OCI-LY3 (cell line): ENCODE data around the gene ACOXL.
"Not testable (repeated sequence)": the region's sequence is repeated elsewhere in the genome, so short reads cannot be mapped to it uniquely, and the experiment has no call there.

ENCODE experiments used
- H2AFZ ChIP-seq: fragments of 200-600, 300-600 bp; shearing (Covaris generic); 2 replicates; pipeline ENCODE4 v1.6.0; 2014; ENCODE audit warnings: antibody characterized with exemption, low read depth, low read length
- H3K27ac ChIP-seq: fragments of 200-600, 300-600 bp; sonication (generic); 2 replicates; pipeline ENCODE4 v1.5.1; 2014; ENCODE audit warnings: mild to moderate bottlenecking, low read length, moderate library complexity, mixed read lengths
- H3K27me3 ChIP-seq: fragments of 200-600, 300-600 bp; sonication (generic); 2 replicates; pipeline ENCODE4 v1.6.1; 2014; ENCODE audit warnings: low read depth, low read length, mixed read lengths
- H3K36me3 ChIP-seq: fragments of 200-600, 300-600 bp; sonication (generic); replicated peaks from 2 replicates; pipeline ENCODE3; 2014; ENCODE audit warnings: low read depth, low read length, mixed read lengths
- H3K4me1 ChIP-seq: fragments of 300-600, 200-600 bp; sonication (generic); 2 replicates; pipeline ENCODE4 v1.6.1; 2014; ENCODE audit warnings: low read length, mixed read lengths
- H3K4me2 ChIP-seq: fragments of 200-600, 300-600 bp; sonication (generic); 2 replicates; pipeline ENCODE4 v1.6.1; 2014; ENCODE audit warnings: low read length, mixed read lengths
- H3K4me3 ChIP-seq: fragments of 300-600, 200-600 bp; sonication (generic); 2 replicates; pipeline ENCODE4 v1.5.1; 2014; ENCODE audit warnings: antibody characterized with exemption, mild to moderate bottlenecking, low read length, moderate library complexity
- H3K79me2 ChIP-seq: fragments of 300-600, 200-600 bp; shearing (Covaris generic); 2 replicates; pipeline ENCODE4 v1.6.1; 2014; ENCODE audit warnings: mild to moderate bottlenecking, low read length, mixed read lengths
- H3K9ac ChIP-seq: fragments of 300-600, 200-600 bp; shearing (Covaris generic); 2 replicates; pipeline ENCODE4 v1.6.0; 2014; ENCODE audit warnings: mild to moderate bottlenecking, low read length, moderate library complexity
- H3K9me3 ChIP-seq: fragments of 200-600, 300-600 bp; shearing (Covaris generic); 2 replicates; pipeline ENCODE4 v1.6.1; 2014; ENCODE audit warnings: low read length, mixed read lengths; ENCODE audit not compliant: insufficient read depth
- H4K20me1 ChIP-seq: fragments of 200-600, 300-600 bp; sonication (generic); 2 replicates; pipeline ENCODE4 v1.6.1; 2016; ENCODE audit warnings: low read length, mixed read lengths; ENCODE audit not compliant: insufficient read depth
- EZH2phosphoT487 ChIP-seq: fragments of 200-600 bp; shearing (Covaris generic); IDR thresholded peaks from 2 replicates; pipeline ENCODE4 v1.6.1; 2018; ENCODE audit warnings: antibody characterized with exemption, mixed run types, low read depth
- TF ChIP-seq, protein P1 (sequence below): fragments of 200-600, 300-600 bp; sonication (generic); IDR thresholded peaks from 2 replicates; pipeline ENCODE4 v1.5.1; 2014; ENCODE audit warnings: antibody characterized with exemption, low read length, low read depth

Gene ACOXL

DNA sequence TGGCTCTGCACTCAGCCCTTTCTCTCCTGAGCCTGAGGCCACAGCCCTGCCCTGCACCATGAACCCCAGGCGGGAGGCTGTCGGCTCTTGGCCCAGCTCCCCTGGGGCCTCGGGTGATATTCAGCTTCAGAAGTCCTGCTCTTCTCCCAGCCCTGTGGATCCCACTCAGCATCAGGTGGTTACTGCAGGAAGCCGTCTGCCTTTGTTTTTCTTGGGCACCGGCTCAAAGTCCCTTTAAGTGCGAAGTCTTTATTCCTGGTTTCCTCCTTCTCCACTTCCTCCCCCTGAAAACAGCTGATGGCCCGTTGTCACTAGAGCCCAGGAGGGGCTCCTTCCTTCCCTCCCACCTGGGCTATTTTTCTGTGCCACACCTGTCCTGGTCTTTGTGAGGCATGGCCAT lies 226.8 kb downstream of the ACOXL start:
- no peak overlapping the region for H3K27ac ChIP-seq
- H3K27me3 ChIP-seq: peaks cover 18% of the 10 kb centered on the region
- no peak overlapping the region for H3K9ac ChIP-seq
- no peak overlapping the region for H3K4me3 ChIP-seq
- H3K4me1 ChIP-seq: no peaks in the 10 kb centered on the region
- no peaks in the 10 kb centered on the region for H3K79me2 ChIP-seq
- TF ChIP-seq EZH2phosphoT487: no peak
- TF ChIP-seq, protein P1, sequence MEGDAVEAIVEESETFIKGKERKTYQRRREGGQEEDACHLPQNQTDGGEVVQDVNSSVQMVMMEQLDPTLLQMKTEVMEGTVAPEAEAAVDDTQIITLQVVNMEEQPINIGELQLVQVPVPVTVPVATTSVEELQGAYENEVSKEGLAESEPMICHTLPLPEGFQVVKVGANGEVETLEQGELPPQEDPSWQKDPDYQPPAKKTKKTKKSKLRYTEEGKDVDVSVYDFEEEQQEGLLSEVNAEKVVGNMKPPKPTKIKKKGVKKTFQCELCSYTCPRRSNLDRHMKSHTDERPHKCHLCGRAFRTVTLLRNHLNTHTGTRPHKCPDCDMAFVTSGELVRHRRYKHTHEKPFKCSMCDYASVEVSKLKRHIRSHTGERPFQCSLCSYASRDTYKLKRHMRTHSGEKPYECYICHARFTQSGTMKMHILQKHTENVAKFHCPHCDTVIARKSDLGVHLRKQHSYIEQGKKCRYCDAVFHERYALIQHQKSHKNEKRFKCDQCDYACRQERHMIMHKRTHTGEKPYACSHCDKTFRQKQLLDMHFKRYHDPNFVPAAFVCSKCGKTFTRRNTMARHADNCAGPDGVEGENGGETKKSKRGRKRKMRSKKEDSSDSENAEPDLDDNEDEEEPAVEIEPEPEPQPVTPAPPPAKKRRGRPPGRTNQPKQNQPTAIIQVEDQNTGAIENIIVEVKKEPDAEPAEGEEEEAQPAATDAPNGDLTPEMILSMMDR: no peak
- H3K9me3 ChIP-seq: no peaks in the 10 kb centered on the region
- H3K4me2 ChIP-seq: no peak overlapping the region
- no peaks in the 10 kb centered on the region for H4K20me1 ChIP-seq
- no peaks in the 10 kb centered on the region for H3K36me3 ChIP-seq
- H2AFZ ChIP-seq: no peak overlapping the region

DNA sequence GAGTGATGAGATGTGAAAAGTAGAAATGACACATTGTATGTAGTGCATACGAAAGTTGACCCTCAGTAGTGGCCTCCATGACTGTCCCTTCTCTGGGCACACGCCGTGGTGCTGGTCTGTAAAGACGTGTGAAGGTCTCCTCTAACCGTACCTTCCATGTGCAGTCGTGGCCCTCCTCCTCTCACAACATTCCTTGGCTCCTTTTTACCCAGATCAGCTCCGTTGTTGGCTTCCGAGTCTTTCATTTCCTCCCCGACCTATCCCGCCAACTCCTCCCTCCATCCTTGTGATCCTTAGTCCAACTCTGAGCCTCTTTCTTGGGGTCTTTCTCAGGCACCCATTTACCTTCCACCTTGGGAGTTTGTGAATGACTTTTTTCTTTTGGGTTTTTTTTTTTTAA lies 227.9 kb downstream of the ACOXL start:
- no peak overlapping the region for H3K4me2 ChIP-seq
- no peak for TF ChIP-seq EZH2phosphoT487
- TF ChIP-seq, protein P1: no peak
- no peaks in the 10 kb centered on the region for H3K9me3 ChIP-seq
- no peaks in the 10 kb centered on the region for H3K4me1 ChIP-seq
- H3K27me3 ChIP-seq: peaks cover 12% of the 10 kb centered on the region; the same call in 1 of the 2 replicates
- no peak overlapping the region for H3K27ac ChIP-seq
- no peaks in the 10 kb centered on the region for H3K79me2 ChIP-seq
- no peaks in the 10 kb centered on the region for H4K20me1 ChIP-seq
- H3K9ac ChIP-seq: no peak overlapping the region
- no peaks in the 10 kb centered on the region for H3K36me3 ChIP-seq
- H2AFZ ChIP-seq: no peak overlapping the region
- no peak overlapping the region for H3K4me3 ChIP-seq

- H3K79me2 ChIP-seq: no peaks in the 10 kb centered on the region
- H4K20me1 ChIP-seq: no peaks in the 10 kb centered on the region
- H3K4me3 ChIP-seq: no peak overlapping the region
- no peak overlapping the region for H3K27ac ChIP-seq
- H3K9me3 ChIP-seq: no peaks in the 10 kb centered on the region
- no peaks in the 10 kb centered on the region for H3K36me3 ChIP-seq
- H3K9ac ChIP-seq: no peak overlapping the region
- TF ChIP-seq, protein P1: no peak
- no peak for TF ChIP-seq EZH2phosphoT487
- no peaks in the 10 kb centered on the region for H3K4me1 ChIP-seq
- peaks cover 12% of the 10 kb centered on the region; the same call in 1 of the 2 replicates for H3K27me3 ChIP-seq
- H2AFZ ChIP-seq: no peak overlapping the region
- H3K4me2 ChIP-seq: no peak overlapping the region
Observed at GRCh38 chr2:110960954-110961353, 228.6 kb downstream of the ACOXL start.

GRCh38 chr2:110961643-110962042 lies 229.3 kb downstream of the ACOXL start:
- not testable (repeated sequence) for H3K79me2 ChIP-seq, H3K36me3 ChIP-seq, H3K9me3 ChIP-seq, H2AFZ ChIP-seq, H3K9ac ChIP-seq, H3K4me3 ChIP-seq, H3K4me2 ChIP-seq, H3K4me1 ChIP-seq, H3K27ac ChIP-seq, H4K20me1 ChIP-seq
- peaks cover 12% of the 10 kb centered on the region; the same call in 1 of the 2 replicates for H3K27me3 ChIP-seq

DNA sequence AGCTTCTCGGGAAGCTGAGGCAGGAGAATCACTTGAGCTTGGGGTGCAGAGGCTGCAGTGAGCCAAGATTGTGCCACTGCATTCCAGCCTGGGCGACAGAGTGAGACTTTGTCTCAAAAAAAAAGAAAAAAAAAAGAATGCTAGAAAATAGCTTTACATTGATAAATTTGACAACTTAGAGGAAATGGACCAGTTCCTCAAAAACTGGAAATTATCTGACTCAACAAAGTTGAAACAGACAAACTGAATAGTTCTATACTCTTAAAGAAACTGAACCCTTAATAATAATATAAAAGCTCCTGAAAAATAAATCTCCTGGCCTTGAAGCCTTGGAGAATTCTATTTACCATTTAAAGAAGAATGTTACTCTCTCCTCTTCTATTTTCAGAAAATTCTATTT lies 237.3 kb downstream of the ACOXL start:
- H3K4me2 ChIP-seq: no peak overlapping the region
- H3K9ac ChIP-seq: no peak overlapping the region
- no peaks in the 10 kb centered on the region for H4K20me1 ChIP-seq
- H3K9me3 ChIP-seq: peaks cover 4% of the 10 kb centered on the region; the same call in 1 of the 2 replicates
- H3K36me3 ChIP-seq: no peaks in the 10 kb centered on the region
- peaks cover 28% of the 10 kb centered on the region for H3K27me3 ChIP-seq
- H3K79me2 ChIP-seq: no peaks in the 10 kb centered on the region
- H2AFZ ChIP-seq: no peak overlapping the region
- no peak for TF ChIP-seq EZH2phosphoT487
- TF ChIP-seq, protein P1: no peak
- no peaks in the 10 kb centered on the region for H3K4me1 ChIP-seq
- no peak overlapping the region for H3K27ac ChIP-seq
- no peak overlapping the region for H3K4me3 ChIP-seq
